ENCODE measurements around the gene ABHD2. TPM values are rescaled to one million over a fixed set of nuclear protein-coding genes. Genes with fewer than 3 reads are reported as not detected.
"Not testable (repeated sequence)": the region's sequence is repeated elsewhere in the genome, so short reads cannot be mapped to it uniquely, and the experiment has no call there.

ABHD2 gene
- total RNA-seq, 1 donor from 2014 or later = 49.1 TPM

- no peak for ATAC-seq
These were observed 142.0 kb downstream of the ABHD2 start for GRCh38 chr15:89230277-89230676.

- no peak for ATAC-seq
These were observed 143.6 kb downstream of the ABHD2 start for GRCh38 chr15:89231832-89232231.

- peak; percentile 31 for ATAC-seq
These were observed 151.9 kb downstream of the ABHD2 start for GRCh38 chr15:89239883-89240810.

- ATAC-seq = no peak
These were observed 154.9 kb downstream of the ABHD2 start for GRCh38 chr15:89243046-89243690.

GRCh38 chr15:89243691-89244573 lies 155.7 kb downstream of the ABHD2 start, which contains the start of gene FANCI:
TSS of gene FANCI (plus strand) at chr15:89243979. CDS start at chr15:89247648, 3,669 bp downstream.
- ATAC-seq = peak; percentile 98

- ATAC-seq = no peak
These were observed 156.3 kb downstream of the ABHD2 start for GRCh38 chr15:89244574-89244903.

GRCh38 chr15:89247446-89247845 lies 159.2 kb downstream of the ABHD2 start:
- no peak for ATAC-seq

GRCh38 chr15:89248584-89248983 lies 160.3 kb downstream of the ABHD2 start:
- no peak for ATAC-seq

- ATAC-seq = not testable (repeated sequence)
These were observed 161.9 kb downstream of the ABHD2 start for GRCh38 chr15:89250142-89250541.

Other genes starting within 250 kb of the ABHD2 start
- 5.6 TPM for gene HAPLN3, start 192.9 kb upstream of the ABHD2 start, total RNA-seq
- gene MFGE8, start 175.1 kb upstream of the ABHD2 start, total RNA-seq = 43.8 TPM
- gene RLBP1, start 133.1 kb downstream of the ABHD2 start, total RNA-seq = not detected
- gene FANCI, start 155.5 kb downstream of the ABHD2 start, total RNA-seq = 24.4 TPM
- 34.6 TPM for gene POLG, start 246.4 kb downstream of the ABHD2 start, total RNA-seq